ENCODE measurements around the gene HSPG2.
A peak's percentile ranks its signal among the peaks of the same experiment; 100 is the strongest.

The HSPG2 gene

GRCh38 chr1:21851430-21852250, 85.5 kb downstream of the HSPG2 start:
- DNase-seq (ENCODE audit: insufficient read length, low spot score) (no peak), FAIRE-seq (no peak)
- TF ChIP-seq PAX5 (IDR thresholded peaks at IDR 0.05; ENCODE audit: insufficient read depth, low read length, severe bottlenecking) (no peak), SPI1 (IDR thresholded peaks at IDR 0.05; ENCODE audit: low read depth, low read length) (no peak), TAF1 (IDR thresholded peaks at IDR 0.05; ENCODE audit: low read depth, low read length) (no peak), POLR2A (IDR thresholded peaks at IDR 0.05; ENCODE audit: low read depth, low read length) (no peak), POU2F2 (IDR thresholded peaks at IDR 0.05; ENCODE audit: low read depth, low read length) (no peak), POLR2AphosphoS5 (IDR thresholded peaks at IDR 0.05; ENCODE audit: low read depth, low read length) (no peak)

DNA sequence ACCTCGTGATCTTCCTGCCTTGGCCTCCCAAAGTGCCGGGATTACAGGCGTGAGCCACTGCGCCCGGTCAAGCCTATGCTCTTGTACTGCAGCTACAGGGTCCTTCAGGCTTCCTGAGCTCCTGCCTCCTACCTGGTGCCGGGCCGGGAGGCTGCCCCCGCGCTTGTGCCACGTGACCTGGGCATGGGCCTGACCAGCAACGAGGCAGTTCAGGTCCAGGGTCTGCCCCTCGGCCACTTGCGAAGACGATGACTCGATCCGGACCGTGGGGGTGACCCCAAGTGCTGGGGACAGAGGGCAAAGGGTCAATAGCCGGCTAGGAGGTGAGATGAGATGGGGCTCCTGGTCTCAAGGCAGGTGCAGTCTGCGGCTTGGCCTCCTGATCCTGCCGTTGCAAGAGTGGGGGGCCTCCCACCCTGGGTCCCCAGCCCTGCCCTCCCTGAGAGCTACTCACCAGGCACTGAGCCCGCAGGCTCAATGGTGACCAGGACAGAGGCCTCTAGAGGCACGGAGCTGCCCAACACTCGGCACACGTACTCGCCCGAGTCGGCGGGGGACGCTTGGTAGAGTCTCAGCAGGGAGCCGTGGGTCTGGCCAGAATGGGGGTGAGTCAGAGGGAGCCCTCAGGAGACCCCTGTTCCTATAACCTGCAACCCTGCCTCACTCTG, 87.1 kb downstream of the HSPG2 start:
- DNase-seq (ENCODE audit: insufficient read length, low spot score) (no peak), FAIRE-seq (no peak)
- TF ChIP-seq POLR2AphosphoS5 (IDR thresholded peaks at IDR 0.05; ENCODE audit: low read depth, low read length) (no peak), SPI1 (IDR thresholded peaks at IDR 0.05; ENCODE audit: low read depth, low read length) (no peak), POLR2A (IDR thresholded peaks at IDR 0.05; ENCODE audit: low read depth, low read length) (no peak)

GRCh38 chr1:21848524-21849174, 88.5 kb downstream of the HSPG2 start:
- no peak for FAIRE-seq
- TF ChIP-seq SPI1 (IDR thresholded peaks at IDR 0.05; ENCODE audit: low read depth, low read length), result no peak
- DNase-seq (ENCODE audit: insufficient read length, low spot score), result no peak

DNA sequence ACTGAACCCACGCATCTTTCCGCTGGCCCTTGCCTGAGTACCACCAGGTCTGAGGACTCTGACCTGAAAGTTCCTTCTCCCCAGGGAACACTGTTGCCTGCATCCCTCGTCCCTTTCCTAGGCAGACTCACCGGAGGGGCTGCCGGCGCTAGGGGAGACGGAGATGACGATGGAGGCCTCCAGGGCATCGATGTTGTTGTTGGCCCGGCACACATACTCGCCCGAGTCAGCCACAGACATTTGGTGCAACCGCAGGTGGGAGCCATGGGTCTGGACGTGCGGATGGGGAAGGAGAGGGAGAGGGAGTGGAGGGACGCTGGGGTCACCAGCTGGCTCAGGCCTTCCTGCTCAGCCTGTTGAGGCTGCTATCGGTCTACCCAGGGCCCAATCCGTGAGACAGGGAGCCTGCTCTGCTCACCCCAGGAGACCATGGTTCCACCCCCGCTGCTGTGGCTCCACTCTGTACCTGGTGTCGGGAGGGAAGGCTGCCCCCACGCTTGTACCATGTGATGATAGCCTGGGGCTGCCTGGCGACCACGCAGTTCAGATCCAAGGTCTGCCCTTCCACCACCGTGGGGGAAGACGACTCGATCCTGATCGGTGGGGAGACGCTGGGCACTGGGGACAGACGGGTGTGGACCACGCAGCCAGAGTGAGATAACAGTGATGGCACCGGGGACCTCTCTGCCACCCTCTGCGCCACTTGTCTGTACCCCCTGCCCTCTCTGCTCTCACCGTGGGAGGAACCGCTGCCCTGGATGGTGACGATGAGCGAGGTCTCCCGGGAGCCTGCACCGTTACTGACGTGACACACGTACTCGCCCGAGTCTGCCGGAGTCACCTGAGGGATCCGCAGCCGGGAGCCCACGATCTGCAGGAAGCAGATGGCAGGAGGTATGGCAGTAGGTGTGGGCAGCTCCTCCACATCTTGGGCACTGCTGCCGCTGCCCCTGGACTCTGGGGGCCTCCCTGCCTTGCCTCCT, 89.6 kb downstream of the HSPG2 start:
- DNase-seq (ENCODE audit: insufficient read length, low spot score) (no peak), FAIRE-seq (peak; percentile 5)
- no peak for TF ChIP-seq SPI1 (IDR thresholded peaks at IDR 0.05; ENCODE audit: low read depth, low read length)
- no peak for TF ChIP-seq POLR2AphosphoS5 (IDR thresholded peaks at IDR 0.05; ENCODE audit: low read depth, low read length)
- no peak for TF ChIP-seq POLR2A (IDR thresholded peaks at IDR 0.05; ENCODE audit: low read depth, low read length)

- FAIRE-seq, result no peak
- TF ChIP-seq PAX5 (IDR thresholded peaks at IDR 0.05; ENCODE audit: insufficient read depth, low read length, severe bottlenecking), result no peak
- TF ChIP-seq POLR2AphosphoS5 (IDR thresholded peaks at IDR 0.05; ENCODE audit: low read depth, low read length), result no peak
- TF ChIP-seq TAF1 (IDR thresholded peaks at IDR 0.05; ENCODE audit: low read depth, low read length), result no peak
- TF ChIP-seq POLR2A (IDR thresholded peaks at IDR 0.05; ENCODE audit: low read depth, low read length), result no peak
- TF ChIP-seq POU2F2 (IDR thresholded peaks at IDR 0.05; ENCODE audit: low read depth, low read length), result no peak
- no peak for TF ChIP-seq SPI1 (IDR thresholded peaks at IDR 0.05; ENCODE audit: low read depth, low read length)
- no peak for DNase-seq (ENCODE audit: insufficient read length, low spot score)
Observed at GRCh38 chr1:21845646-21846641, 91.2 kb downstream of the HSPG2 start.

GRCh38 chr1:21843996-21844395, 93.1 kb downstream of the HSPG2 start:
- no peak for DNase-seq (ENCODE audit: insufficient read length, low spot score)
- TF ChIP-seq PAX5 (IDR thresholded peaks at IDR 0.05; ENCODE audit: insufficient read depth, low read length, severe bottlenecking) (no peak), SPI1 (IDR thresholded peaks at IDR 0.05; ENCODE audit: low read depth, low read length) (no peak), POLR2A (IDR thresholded peaks at IDR 0.05; ENCODE audit: low read depth, low read length) (no peak), POU2F2 (IDR thresholded peaks at IDR 0.05; ENCODE audit: low read depth, low read length) (no peak), TAF1 (IDR thresholded peaks at IDR 0.05; ENCODE audit: low read depth, low read length) (no peak), POLR2AphosphoS5 (IDR thresholded peaks at IDR 0.05; ENCODE audit: low read depth, low read length) (no peak)
- no peak for FAIRE-seq

GRCh38 chr1:21843208-21843607, 93.9 kb downstream of the HSPG2 start:
- no peak for DNase-seq (ENCODE audit: insufficient read length, low spot score)
- no peak for FAIRE-seq
- no peak for TF ChIP-seq TAF1 (IDR thresholded peaks at IDR 0.05; ENCODE audit: low read depth, low read length)
- TF ChIP-seq POLR2AphosphoS5 (IDR thresholded peaks at IDR 0.05; ENCODE audit: low read depth, low read length), result no peak
- TF ChIP-seq POLR2A (IDR thresholded peaks at IDR 0.05; ENCODE audit: low read depth, low read length), result no peak
- no peak for TF ChIP-seq POU2F2 (IDR thresholded peaks at IDR 0.05; ENCODE audit: low read depth, low read length)
- no peak for TF ChIP-seq SPI1 (IDR thresholded peaks at IDR 0.05; ENCODE audit: low read depth, low read length)
- TF ChIP-seq PAX5 (IDR thresholded peaks at IDR 0.05; ENCODE audit: insufficient read depth, low read length, severe bottlenecking), result no peak

DNA sequence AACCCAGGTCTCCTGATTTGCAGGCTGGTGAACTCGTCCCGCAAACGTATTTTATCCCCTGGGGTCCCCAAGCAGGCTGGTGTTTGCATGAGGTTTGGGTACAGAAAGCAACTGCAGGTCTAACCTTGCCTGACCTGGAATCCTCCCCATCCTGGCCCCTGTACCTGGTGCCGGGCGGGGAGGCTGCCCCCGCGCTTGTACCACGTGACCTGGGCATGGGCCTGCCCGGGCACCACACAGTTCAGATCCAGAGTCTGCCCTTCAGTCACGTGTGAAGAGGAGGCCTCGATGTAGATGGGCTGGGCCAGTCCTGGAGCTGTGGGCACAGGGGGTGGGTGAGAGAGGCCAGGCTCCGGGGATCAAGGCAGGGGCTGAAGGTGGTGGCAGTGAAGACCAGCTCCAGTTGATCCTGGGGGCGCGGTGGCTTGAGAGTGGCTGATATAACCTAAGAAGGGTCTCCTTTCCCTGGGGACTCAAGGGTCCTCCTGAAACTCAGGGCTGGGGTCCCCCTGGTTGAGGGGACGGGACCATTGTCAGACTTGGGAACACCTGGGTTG, 94.4 kb downstream of the HSPG2 start:
- TF ChIP-seq SPI1 (IDR thresholded peaks at IDR 0.05; ENCODE audit: low read depth, low read length), result no peak
- TF ChIP-seq POU2F2 (IDR thresholded peaks at IDR 0.05; ENCODE audit: low read depth, low read length), result no peak
- DNase-seq (ENCODE audit: insufficient read length, low spot score), result no peak
- FAIRE-seq, result no peak

Measured in GM12891 (cell line).